Measurements from ENCODE around the gene JUND. TPM values are rescaled to one million over a fixed set of nuclear protein-coding genes. Genes with fewer than 3 reads are reported as not detected.
A peak's percentile ranks its signal among the peaks of the same experiment; 100 is the strongest.

Gene JUND
- total RNA-seq, 2 experiments from 2014 or later: 254 to 311 TPM

DNA sequence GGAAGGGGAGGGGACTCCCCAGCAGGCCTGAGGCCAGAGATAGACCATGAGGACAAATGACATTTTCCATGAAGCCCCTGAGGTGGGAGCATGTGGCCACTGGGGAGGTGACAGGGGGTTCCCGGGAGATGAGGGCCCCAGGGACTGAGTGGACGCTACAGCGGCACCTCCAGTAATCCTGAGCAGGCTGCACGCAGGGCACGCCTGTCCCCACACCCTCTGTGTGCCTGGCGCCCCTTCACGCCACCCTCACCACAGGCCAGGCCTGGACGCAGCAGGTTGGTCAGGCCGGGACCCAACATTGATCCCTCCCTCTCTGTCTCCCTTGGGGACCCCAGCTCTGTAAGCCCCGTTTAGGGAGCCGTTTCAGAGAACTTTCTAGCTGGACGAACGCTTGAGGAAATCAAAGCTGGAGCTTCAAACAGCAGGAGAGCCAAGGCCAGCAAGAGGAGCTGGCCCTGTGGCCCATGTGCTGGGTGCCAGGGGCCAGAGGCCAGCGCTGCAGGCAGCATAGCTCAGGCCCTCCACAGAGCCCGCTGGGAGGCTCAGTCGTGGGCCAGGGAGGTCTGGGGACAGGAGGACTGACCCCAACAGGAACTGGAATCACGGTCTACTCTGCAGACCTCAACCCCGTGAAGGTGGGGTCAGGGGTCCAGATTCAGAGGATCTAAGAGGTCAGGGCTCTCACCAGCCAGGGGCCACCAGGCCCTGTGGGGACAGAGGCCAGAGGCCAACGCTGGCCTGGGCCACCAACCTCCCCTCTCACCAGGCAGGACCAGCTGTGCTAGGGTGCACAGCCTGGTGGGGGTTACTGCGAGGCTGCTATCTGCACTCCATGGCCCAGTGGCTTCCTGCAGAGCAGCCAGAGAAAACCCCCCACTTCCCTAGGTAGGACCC lies 26.9 kb upstream of the JUND start:
- Mint-ChIP-seq H3K36me3 (ENCODE audit: low read depth) (peaks cover 47% of the 10 kb centered on the region), H3K27me3 (no peaks in the 10 kb centered on the region), H3K9me3 (ENCODE audit: low read depth) (no peaks in the 10 kb centered on the region), H3K4me1 (peaks cover 40% of the 10 kb centered on the region), H3K27ac (no peak overlapping the region), H3K4me3 (no peak overlapping the region)
- CTCF ChIA-PET: interaction anchor here (0.9 kb wide), 1 partner anchor 29 kb away, joined by 3 read pairs; no protein-coding TSS in a partner anchor
- ATAC-seq: no peak
- POLR2A ChIA-PET: interaction anchor here (1.0 kb wide), 2 partner anchors 13 to 29 kb away, joined by 3 to 5 read pairs; no protein-coding TSS in a partner anchor
- no peak for DNase-seq
- intact Hi-C loops (cut with DNase I, micrococcal nuclease): no loop called here

- ATAC-seq (no peak), DNase-seq (peak; percentile 55)
- H3K27me3 Mint-ChIP-seq: no peaks in the 10 kb centered on the region
- H3K9me3 Mint-ChIP-seq (ENCODE audit: low read depth): no peaks in the 10 kb centered on the region
- ChIA-PET POLR2A (interaction anchor here (0.7 to 1.3 kb wide), 3 partner anchors 14 to 251 kb away, joined by 3 to 5 read pairs (median 5); no protein-coding TSS in a partner anchor), CTCF (interaction anchor here (0.6 to 1.1 kb wide), 4 partner anchors 8 to 29 kb away, joined by 3 to 6 read pairs (median 4); partner anchors contain the start of gene LSM4)
- peaks cover 40% of the 10 kb centered on the region for H3K36me3 Mint-ChIP-seq (ENCODE audit: low read depth)
- peak overlapping the region; percentile 97 for H3K27ac Mint-ChIP-seq
- peaks cover 41% of the 10 kb centered on the region for H3K4me1 Mint-ChIP-seq
- H3K4me3 Mint-ChIP-seq: peak overlapping the region; percentile 26
- intact Hi-C loops (cut with DNase I, micrococcal nuclease): no loop called here
These were observed 25.9 kb upstream of the JUND start for GRCh38 chr19:18307271-18307681.

DNA sequence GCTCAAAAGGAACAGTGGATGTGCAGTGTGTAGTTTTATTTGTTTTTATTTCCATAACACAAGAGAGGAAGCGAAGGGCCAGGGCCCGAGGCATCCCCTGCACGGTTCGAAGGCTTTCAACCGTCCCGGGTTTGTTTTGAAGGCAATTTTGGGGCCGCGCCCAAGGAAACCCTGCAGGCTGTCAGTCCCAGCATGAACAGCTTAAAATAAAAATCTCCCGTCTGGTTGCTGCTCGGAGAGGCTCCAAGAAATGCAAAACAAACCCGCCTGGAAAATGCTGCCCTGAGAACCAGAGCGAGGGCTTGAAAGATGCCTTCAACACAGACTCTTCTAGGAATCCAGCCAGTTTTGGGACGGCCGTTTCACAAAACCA lies 25.5 kb upstream of the JUND start:
- Mint-ChIP-seq H3K27me3 (no peaks in the 10 kb centered on the region), H3K4me1 (peaks cover 45% of the 10 kb centered on the region), H3K36me3 (ENCODE audit: low read depth) (peaks cover 39% of the 10 kb centered on the region), H3K27ac (peak overlapping the region; percentile 97), H3K4me3 (peak overlapping the region; percentile 26), H3K9me3 (ENCODE audit: low read depth) (no peaks in the 10 kb centered on the region)
- CTCF ChIA-PET: interaction anchor here (0.6 to 1.1 kb wide), 4 partner anchors 8 to 28 kb away, joined by 3 to 6 read pairs (median 4); partner anchors contain the start of gene LSM4
- ATAC-seq (no peak), DNase-seq (no peak)
- intact Hi-C loops (cut with DNase I, micrococcal nuclease): no loop called here
- POLR2A ChIA-PET: interaction anchor here (1.0 to 1.3 kb wide), 2 partner anchors 15 to 28 kb away, joined by 5 read pairs; no protein-coding TSS in a partner anchor

DNA sequence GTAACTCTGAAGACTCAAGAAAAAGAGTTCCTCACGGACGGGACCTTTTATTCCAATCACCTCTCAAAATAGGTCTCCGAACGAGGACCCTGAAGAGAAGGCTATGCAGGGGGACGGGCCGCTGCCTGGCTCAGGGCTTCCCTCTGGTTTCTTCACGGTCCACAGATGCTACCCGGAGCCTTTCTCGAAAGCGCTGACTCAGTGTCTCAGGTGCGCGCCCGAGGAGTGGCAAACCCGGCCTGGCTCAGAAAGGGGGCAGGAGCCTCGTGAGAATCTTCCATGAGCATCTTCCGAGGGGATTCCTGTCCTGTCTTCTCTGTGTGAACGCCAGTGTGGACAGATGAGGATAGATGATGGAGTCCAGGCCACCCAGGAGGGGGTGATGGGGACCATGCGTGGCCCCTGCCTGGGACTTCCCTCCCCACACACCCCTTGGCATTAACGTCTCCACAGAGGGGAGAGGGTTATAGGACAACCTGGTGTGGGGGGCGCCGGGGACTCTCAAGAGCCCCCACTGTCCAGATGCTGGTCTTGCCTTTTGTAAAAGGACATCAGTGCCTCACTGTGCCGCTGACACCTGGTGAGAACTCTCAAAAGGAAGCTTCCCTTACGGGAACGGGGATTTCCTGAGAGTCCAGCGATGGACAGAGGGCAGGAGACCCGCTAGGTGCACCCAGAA lies 24.9 kb upstream of the JUND start:
- peaks cover 39% of the 10 kb centered on the region for H3K36me3 Mint-ChIP-seq (ENCODE audit: low read depth)
- DNase-seq (no peak), ATAC-seq (no peak)
- ChIA-PET CTCF (interaction anchor here (0.6 to 5.4 kb wide), 5 partner anchors 9 to 28 kb away, joined by 3 to 81 read pairs (median 4); partner anchors contain the start of genes JUND and LSM4), POLR2A (interaction anchor here (1.3 to 10.5 kb wide), 2 partner anchors 27 to 28 kb away, joined by 5 to 284 read pairs; partner anchors contain the start of genes IQCN and JUND)
- H3K27me3 Mint-ChIP-seq: no peaks in the 10 kb centered on the region
- peaks cover 50% of the 10 kb centered on the region for H3K4me1 Mint-ChIP-seq
- peak overlapping the region; percentile 84 for H3K4me3 Mint-ChIP-seq
- H3K9me3 Mint-ChIP-seq (ENCODE audit: low read depth): no peaks in the 10 kb centered on the region
- H3K27ac Mint-ChIP-seq: peak overlapping the region; percentile 97
- intact Hi-C loops (cut with DNase I, micrococcal nuclease): no loop called here

- Mint-ChIP-seq H3K4me1 (peaks cover 50% of the 10 kb centered on the region), H3K27me3 (no peaks in the 10 kb centered on the region), H3K9me3 (ENCODE audit: low read depth) (no peaks in the 10 kb centered on the region), H3K36me3 (ENCODE audit: low read depth) (peaks cover 31% of the 10 kb centered on the region), H3K4me3 (peak overlapping the region; percentile 84), H3K27ac (peak overlapping the region; percentile 97)
- POLR2A ChIA-PET: interaction anchor here (0.5 to 10.5 kb wide), 12 partner anchors 8 to 114 kb away, joined by 3 to 284 read pairs (median 6); partner anchors contain the start of genes IQCN, JUND, LSM4 and SSBP4
- intact Hi-C loops (cut with DNase I, micrococcal nuclease): loop anchor here (1.0 kb wide), 8 partner anchors 10 to 100 kb away; partner anchors contain the start of genes JUND (in 1 of the 2), LSM4 (in 1 of the 2) and RAB3A (in 1 of the 2)
- DNase-seq (peak; percentile 93), ATAC-seq (peak; percentile 81)
- CTCF ChIA-PET: interaction anchor here (0.6 to 5.4 kb wide), 9 partner anchors 13 to 305 kb away, joined by 3 to 81 read pairs (median 4); partner anchors contain the start of genes IQCN, JUND, LSM4 and SSBP4
These were observed 23.3 kb upstream of the JUND start for GRCh38 chr19:18304458-18305310.

- Mint-ChIP-seq H3K4me1 (peaks cover 56% of the 10 kb centered on the region), H3K9me3 (ENCODE audit: low read depth) (no peaks in the 10 kb centered on the region), H3K4me3 (peak overlapping the region; percentile 84), H3K36me3 (ENCODE audit: low read depth) (peaks cover 31% of the 10 kb centered on the region), H3K27ac (peak overlapping the region; percentile 97), H3K27me3 (no peaks in the 10 kb centered on the region)
- intact Hi-C loops (cut with DNase I, micrococcal nuclease): loop anchor here (1.0 kb wide), 8 partner anchors 10 to 100 kb away; partner anchors contain the start of genes JUND (in 1 of the 2), LSM4 (in 1 of the 2) and RAB3A (in 1 of the 2)
- ATAC-seq (peak; percentile 15), DNase-seq (peak; percentile 69)
- POLR2A ChIA-PET: interaction anchor here (0.6 to 10.5 kb wide), 8 partner anchors 10 to 92 kb away, joined by 3 to 284 read pairs (median 16); partner anchors contain the start of genes IQCN, JUND and LSM4
- CTCF ChIA-PET: interaction anchor here (0.6 to 5.4 kb wide), 6 partner anchors 12 to 304 kb away, joined by 3 to 81 read pairs (median 8); partner anchors contain the start of genes JUND, LSM4 and SSBP4
These were observed 22.7 kb upstream of the JUND start for GRCh38 chr19:18304208-18304457.

DNA sequence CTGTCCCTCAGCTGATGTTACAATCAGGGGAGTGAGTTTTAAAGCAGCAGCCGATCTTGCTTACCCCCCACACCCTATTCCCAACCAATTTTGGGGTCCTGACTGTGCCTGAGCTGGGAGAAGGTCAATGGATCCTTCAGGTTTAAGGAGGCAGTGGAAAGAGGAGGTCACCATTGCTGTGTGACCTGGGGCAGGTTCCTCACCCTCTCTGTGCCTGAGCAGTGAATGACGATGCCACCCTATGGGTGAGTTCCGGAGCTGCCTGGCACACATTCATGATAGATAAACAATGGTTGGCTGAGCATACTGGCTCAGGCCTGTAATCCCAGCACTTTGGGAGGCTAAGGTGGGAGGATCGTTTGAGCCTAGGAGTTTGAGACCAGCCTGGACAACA lies 20.3 kb upstream of the JUND start:
- H3K9me3 Mint-ChIP-seq (ENCODE audit: low read depth): no peaks in the 10 kb centered on the region
- intact Hi-C loops (cut with DNase I, micrococcal nuclease): no loop called here
- ATAC-seq: no peak
- H3K27ac Mint-ChIP-seq: peak overlapping the region; percentile 58
- POLR2A ChIA-PET: interaction anchor here (0.7 to 10.5 kb wide), 2 partner anchors 22 to 57 kb away, joined by 4 to 284 read pairs; partner anchors contain the start of genes IQCN and JUND
- H3K27me3 Mint-ChIP-seq: no peaks in the 10 kb centered on the region
- peak overlapping the region; percentile 9 for H3K4me3 Mint-ChIP-seq
- CTCF ChIA-PET: interaction anchor here (0.9 to 5.4 kb wide), 5 partner anchors 14 to 38 kb away, joined by 3 to 81 read pairs (median 5); partner anchors contain the start of gene JUND
- peaks cover 60% of the 10 kb centered on the region for H3K4me1 Mint-ChIP-seq
- H3K36me3 Mint-ChIP-seq (ENCODE audit: low read depth): peaks cover 20% of the 10 kb centered on the region
- no peak for DNase-seq

DNA sequence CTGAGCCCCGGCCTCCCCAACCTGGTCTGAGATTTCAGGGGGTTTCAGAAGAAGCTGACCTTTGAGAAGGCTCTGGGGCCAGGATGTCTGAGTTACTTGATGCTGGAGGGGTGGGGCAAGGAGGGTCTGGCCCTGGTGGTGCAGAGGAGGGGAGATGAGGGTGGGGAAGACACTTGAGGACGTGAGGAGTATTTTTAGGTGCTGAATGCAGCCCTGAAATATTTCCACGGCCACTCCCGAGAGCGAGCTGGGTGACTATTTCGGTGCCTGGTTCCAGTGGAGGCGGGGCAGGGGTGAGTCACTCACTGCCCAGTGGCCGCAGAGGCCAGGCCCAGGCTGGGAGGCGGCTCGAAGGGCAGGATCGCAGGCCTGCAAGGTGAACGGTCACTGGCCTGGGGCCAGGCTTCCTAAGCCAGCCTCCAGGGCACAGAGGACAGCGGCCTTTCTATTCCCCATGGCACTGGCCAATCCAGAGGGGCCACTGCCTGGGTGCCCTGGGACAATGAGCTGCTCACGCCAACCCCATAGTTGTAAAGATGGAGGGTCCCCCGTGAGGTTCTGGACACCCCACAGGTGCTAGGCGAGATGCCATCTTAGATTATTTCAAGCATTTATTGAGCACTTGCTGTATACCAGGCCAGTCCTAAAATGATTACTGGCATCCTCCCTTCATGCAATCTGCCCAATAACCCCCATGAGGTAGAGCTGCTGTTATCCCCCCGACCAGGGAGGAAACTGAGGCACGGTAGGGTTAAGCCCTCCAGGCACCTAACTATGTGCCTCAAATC lies 19.7 kb upstream of the JUND start:
- Mint-ChIP-seq H3K4me3 (no peak overlapping the region), H3K27me3 (no peaks in the 10 kb centered on the region), H3K27ac (peak overlapping the region; percentile 58), H3K9me3 (ENCODE audit: low read depth) (no peaks in the 10 kb centered on the region), H3K4me1 (peaks cover 54% of the 10 kb centered on the region), H3K36me3 (ENCODE audit: low read depth) (peaks cover 17% of the 10 kb centered on the region)
- DNase-seq: no peak
- CTCF ChIA-PET: interaction anchor here (0.7 to 5.4 kb wide), 4 partner anchors 14 to 256 kb away, joined by 3 to 81 read pairs (median 4); partner anchors contain the start of gene JUND
- POLR2A ChIA-PET: interaction anchor here (10.5 kb wide), 1 partner anchor 21 kb away, joined by 284 read pairs; the partner anchor contains the start of genes IQCN and JUND
- intact Hi-C loops (cut with DNase I, micrococcal nuclease): no loop called here
- no peak for ATAC-seq

DNA sequence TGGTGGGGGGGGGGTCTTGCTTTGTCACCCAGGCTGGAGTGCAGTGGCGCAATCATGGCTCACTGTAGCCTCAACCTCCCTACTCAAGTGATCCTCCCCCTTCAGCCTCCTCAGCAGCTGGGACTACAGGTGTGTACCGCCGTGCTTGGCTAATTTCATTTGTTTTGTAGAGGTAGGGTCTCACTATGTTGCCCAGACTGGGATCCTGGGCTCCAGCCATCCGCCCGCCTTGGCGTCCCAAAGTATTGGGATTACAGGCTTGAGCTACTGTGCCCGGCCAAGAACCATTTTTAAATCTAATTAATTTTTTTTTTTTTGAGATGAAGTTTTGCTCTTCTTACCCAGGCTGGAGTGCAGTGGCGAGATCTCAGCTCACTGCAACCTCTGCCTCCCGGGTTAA lies 18.2 kb upstream of the JUND start:
- Mint-ChIP-seq H3K27ac (peak overlapping the region; percentile 67), H3K27me3 (no peaks in the 10 kb centered on the region), H3K36me3 (ENCODE audit: low read depth) (peaks cover 9% of the 10 kb centered on the region), H3K4me3 (no peak overlapping the region), H3K4me1 (peaks cover 53% of the 10 kb centered on the region), H3K9me3 (ENCODE audit: low read depth) (no peaks in the 10 kb centered on the region)
- DNase-seq (no peak), ATAC-seq (no peak)
- ChIA-PET POLR2A (interaction anchor here (10.5 kb wide), 1 partner anchor 20 kb away, joined by 284 read pairs; the partner anchor contains the start of genes IQCN and JUND), CTCF (interaction anchor here (0.6 to 1.1 kb wide), 3 partner anchors 20 to 48 kb away, joined by 3 to 5 read pairs (median 3); no protein-coding TSS in a partner anchor)
- intact Hi-C loops (cut with DNase I, micrococcal nuclease): no loop called here
